Measurements from ENCODE around the gene CNTN6. TPM values are rescaled to one million over a fixed set of nuclear protein-coding genes. Genes with fewer than 3 reads are reported as not detected.
A peak's percentile ranks its signal among the peaks of the same experiment; 100 is the strongest.

Gene CNTN6
- total RNA-seq, 1 experiment from 2014 or later, result not detected

GRCh38 chr3:1147819-1148218 is 55.0 kb downstream of the CNTN6 start:
- in situ Hi-C loops (cut with HindIII; ENCODE audit: low sequenced_read_pairs), result no loop called here
- no peak for DNase-seq (ENCODE audit: low spot score)

- DNase-seq (ENCODE audit: low spot score), result peak; percentile 80
- in situ Hi-C loops (cut with HindIII; ENCODE audit: low sequenced_read_pairs), result no loop called here
Observed at GRCh38 chr3:1164101-1164500, 71.3 kb downstream of the CNTN6 start.

- no peak for DNase-seq (ENCODE audit: low spot score)
- in situ Hi-C loops (cut with HindIII; ENCODE audit: low sequenced_read_pairs), result no loop called here
Observed at GRCh38 chr3:1171320-1171719, 78.5 kb downstream of the CNTN6 start.

GRCh38 chr3:1172644-1173043 is 79.8 kb downstream of the CNTN6 start:
- in situ Hi-C loops (cut with HindIII; ENCODE audit: low sequenced_read_pairs), result no loop called here
- peak; percentile 81 for DNase-seq (ENCODE audit: low spot score)

GRCh38 chr3:1179146-1179545 is 86.3 kb downstream of the CNTN6 start:
- in situ Hi-C loops (cut with HindIII; ENCODE audit: low sequenced_read_pairs), result no loop called here
- no peak for DNase-seq (ENCODE audit: low spot score)

- in situ Hi-C loops (cut with HindIII; ENCODE audit: low sequenced_read_pairs), result no loop called here
- no peak for DNase-seq (ENCODE audit: low spot score)
Observed at GRCh38 chr3:1183320-1184048, 90.7 kb downstream of the CNTN6 start.

GRCh38 chr3:1190569-1190968 is 97.7 kb downstream of the CNTN6 start:
- in situ Hi-C loops (cut with HindIII; ENCODE audit: low sequenced_read_pairs), result no loop called here
- DNase-seq (ENCODE audit: low spot score), result no peak

- in situ Hi-C loops (cut with HindIII; ENCODE audit: low sequenced_read_pairs), result no loop called here
- DNase-seq (ENCODE audit: low spot score), result no peak
Observed at GRCh38 chr3:1191026-1191425, 98.2 kb downstream of the CNTN6 start.

GRCh38 chr3:1195947-1196346 is 103.1 kb downstream of the CNTN6 start:
- in situ Hi-C loops (cut with HindIII; ENCODE audit: low sequenced_read_pairs), result no loop called here
- no peak for DNase-seq (ENCODE audit: low spot score)

GRCh38 chr3:1197051-1197450 is 104.2 kb downstream of the CNTN6 start:
- in situ Hi-C loops (cut with HindIII; ENCODE audit: low sequenced_read_pairs), result no loop called here
- no peak for DNase-seq (ENCODE audit: low spot score)

- in situ Hi-C loops (cut with HindIII; ENCODE audit: low sequenced_read_pairs), result no loop called here
- no peak for DNase-seq (ENCODE audit: low spot score)
Observed at GRCh38 chr3:1200371-1200770, 107.5 kb downstream of the CNTN6 start.

GRCh38 chr3:1207904-1208303 is 115.1 kb downstream of the CNTN6 start:
- DNase-seq (ENCODE audit: low spot score), result no peak
- in situ Hi-C loops (cut with HindIII; ENCODE audit: low sequenced_read_pairs), result no loop called here

- no peak for DNase-seq (ENCODE audit: low spot score)
- in situ Hi-C loops (cut with HindIII; ENCODE audit: low sequenced_read_pairs), result no loop called here
Observed at GRCh38 chr3:1214933-1215332, 122.1 kb downstream of the CNTN6 start.

GRCh38 chr3:1216856-1217255 is 124.0 kb downstream of the CNTN6 start:
- no peak for DNase-seq (ENCODE audit: low spot score)
- in situ Hi-C loops (cut with HindIII; ENCODE audit: low sequenced_read_pairs), result no loop called here

- no peak for DNase-seq (ENCODE audit: low spot score)
- in situ Hi-C loops (cut with HindIII; ENCODE audit: low sequenced_read_pairs), result no loop called here
Observed at GRCh38 chr3:1227111-1227510, 134.3 kb downstream of the CNTN6 start.

GRCh38 chr3:1228289-1228688 is 135.5 kb downstream of the CNTN6 start:
- no peak for DNase-seq (ENCODE audit: low spot score)
- in situ Hi-C loops (cut with HindIII; ENCODE audit: low sequenced_read_pairs), result no loop called here

GRCh38 chr3:1230920-1231319 is 138.1 kb downstream of the CNTN6 start:
- no peak for DNase-seq (ENCODE audit: low spot score)
- in situ Hi-C loops (cut with HindIII; ENCODE audit: low sequenced_read_pairs), result no loop called here

GRCh38 chr3:1232276-1232675 is 139.5 kb downstream of the CNTN6 start:
- DNase-seq (ENCODE audit: low spot score), result no peak
- in situ Hi-C loops (cut with HindIII; ENCODE audit: low sequenced_read_pairs), result no loop called here

GRCh38 chr3:1235526-1236120 is 142.8 kb downstream of the CNTN6 start:
- in situ Hi-C loops (cut with HindIII; ENCODE audit: low sequenced_read_pairs), result no loop called here
- no peak for DNase-seq (ENCODE audit: low spot score)

- in situ Hi-C loops (cut with HindIII; ENCODE audit: low sequenced_read_pairs), result no loop called here
- peak; percentile 8 for DNase-seq (ENCODE audit: low spot score)
Observed at GRCh38 chr3:1251282-1252060, 158.6 kb downstream of the CNTN6 start.

Measured in G401 (cell line).